Right cardiac atrium (tissue), 5 donors: Measurements from ENCODE around the gene LHPP. TPM values are rescaled to one million over a fixed set of nuclear protein-coding genes. Genes with fewer than 3 reads are reported as not detected.

Experiments
- ATAC-seq, 2 donors: fragments of 200-7000 bp; cut with Tn5 transposase; one replicate each; pipeline versions ENCODE4 v1.8.0 to v1.9.1; 2020; ENCODE audit warnings: moderate library complexity in 2 of 2, mild to moderate bottlenecking in 1 of 2
- DNase-seq, 3 donors: peaks; one replicate each; pipeline ENCODE4 v3.0.0-alpha.2; 2020
- H3K27ac ChIP-seq: one replicate; pipeline ENCODE4 v1.5.1; 2013; ENCODE audit warnings: mild to moderate bottlenecking, low read length, control low read depth, moderate library complexity
- H3K27me3 ChIP-seq: one replicate; pipeline ENCODE4 v1.6.1; 2013; ENCODE audit not compliant: control insufficient read depth, insufficient read depth
- H3K4me1 ChIP-seq: one replicate; pipeline ENCODE4 v1.6.1; 2013; ENCODE audit warnings: low read length; ENCODE audit not compliant: control insufficient read depth, insufficient read depth
- H3K4me3 ChIP-seq: one replicate; pipeline ENCODE4 v1.5.1; 2013; ENCODE audit warnings: low read length, control low read depth
- H3K9me3 ChIP-seq: one replicate; pipeline ENCODE4 v1.6.1; 2013; ENCODE audit warnings: low read length; ENCODE audit not compliant: control insufficient read depth
- WGBS: extraction: QIAGEN DNeasy Blood & Tissue Kit; methylation state at CpG from one replicate; pipeline ENCODE4 v1.1.7; 2013; 5-methylcytosine and 5-hydroxymethylcytosine counted together
- intact Hi-C, 4 donors: fragments of 100-400 bp; cut with DNase I; formaldehyde crosslinking; loops; one replicate each; pipeline versions ENCODE4 v1.11.0 to v1.14.0; 2022 to 2023
- polyA plus RNA-seq: library from polyadenylated mRNA; stranded (reverse); fragments of 200-250 nt; gene quantifications from one replicate; pipeline ENCODE4 v1.2.3, GENCODE V29; 2013
- total RNA-seq, 4 donors: library from RNA; stranded (reverse); fragmentation: NEBNext Ultra II Directional; extraction: Animal tissue kit (Norgen Biotek cat#: 25700); gene quantifications; one replicate each; pipeline ENCODE4 v1.2.1, GENCODE V29; 2021
- donor health status: healthy with polysubstance abuse.
- donor health status: DM: no; HTN: yes; CAD: no.
- donor health status: DM: no; HTN: no; CAD: no.
- donor health status: DM: no; HTN: yes; CAD: no; lungs with severe emphysema.
- donor health status: DM: yes; HTN: yes; CAD: no.

The LHPP gene
- total and polyA plus RNA-seq, 5 donors: 17.8 to 24.9 (median 18.6) TPM

GRCh38 chr10:124559372-124560132 is 97.9 kb downstream of the LHPP start:
- 93% methylated on average over 11 of the region's 11 CpGs for WGBS
- Histone ChIP-seq H3K27ac (peak overlapping the region; percentile 85), H3K27me3 (no peaks in the 10 kb centered on the region), H3K4me3 (no peak overlapping the region), H3K9me3 (no peaks in the 10 kb centered on the region), H3K4me1 (peaks cover 22% of the 10 kb centered on the region)
- ATAC-seq (no peak), DNase-seq (peak in 1 of 3 donors; percentile 46)
- intact Hi-C loops: no loop called here

DNA sequence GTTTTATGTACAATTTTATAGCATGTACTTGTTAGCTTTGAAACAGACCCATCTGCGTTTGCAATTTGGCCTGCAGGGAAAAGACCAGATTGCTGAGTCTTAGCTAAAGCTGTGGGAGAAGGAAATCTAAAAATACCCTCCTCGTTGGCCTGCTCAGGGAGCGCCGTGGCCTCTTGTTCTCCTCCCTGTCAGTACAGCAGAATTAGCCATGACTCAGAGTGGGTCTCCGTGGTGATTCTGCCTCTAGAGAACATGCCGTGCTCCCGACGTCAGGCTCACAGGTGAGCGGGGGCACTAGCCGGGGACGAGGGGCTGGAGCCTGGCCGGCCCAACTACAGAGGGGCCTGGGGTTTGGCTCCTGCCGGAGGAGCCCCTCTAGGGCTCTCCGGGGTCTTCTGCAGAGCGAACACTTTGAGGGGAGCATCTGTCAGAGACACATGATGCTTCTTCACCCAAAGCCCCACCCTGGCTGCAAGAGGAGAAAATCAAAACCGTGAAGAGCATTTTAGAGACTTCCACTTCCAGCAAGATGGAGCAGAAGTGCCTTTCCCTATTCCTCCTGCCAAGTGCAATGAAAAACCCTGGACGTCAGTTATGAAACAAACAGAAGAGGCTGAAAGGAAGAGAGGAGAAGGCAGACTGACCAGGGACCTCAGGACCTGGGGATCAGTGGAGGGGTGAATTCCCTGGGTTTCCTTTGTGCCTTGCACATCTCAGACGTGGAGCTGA is 98.9 kb downstream of the LHPP start:
- ATAC-seq: peak; percentile 90
- Histone ChIP-seq H3K4me3 (no peak overlapping the region), H3K4me1 (peaks cover 26% of the 10 kb centered on the region), H3K9me3 (no peaks in the 10 kb centered on the region), H3K27ac (peak overlapping the region; percentile 97), H3K27me3 (no peaks in the 10 kb centered on the region)
- WGBS: 28% methylated on average over 18 of the region's 18 CpGs
- intact Hi-C loops: no loop called here
- peak; percentile 66 to 79 (median 74) for DNase-seq

DNA sequence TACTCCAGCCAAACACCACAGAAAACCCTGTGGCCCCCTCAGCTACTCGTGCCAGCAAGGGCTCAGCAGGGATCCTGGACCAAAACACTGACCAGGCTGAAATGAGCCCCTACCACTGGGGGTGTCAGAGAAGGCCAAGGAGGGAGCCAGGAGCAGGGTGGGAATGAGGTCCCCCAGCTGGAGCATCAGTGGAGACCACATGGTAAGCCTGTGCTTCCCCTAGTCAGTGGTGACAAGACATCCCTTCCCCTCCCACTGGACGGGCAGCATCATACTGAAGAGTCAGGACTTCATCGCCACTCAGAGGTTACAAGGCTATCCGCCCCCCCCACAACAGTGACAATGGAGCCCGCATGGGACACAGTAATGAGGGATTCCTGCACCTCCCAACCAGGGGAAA is 99.6 kb downstream of the LHPP start:
- H3K27ac ChIP-seq: peak overlapping the region; percentile 97
- peaks cover 29% of the 10 kb centered on the region for H3K4me1 ChIP-seq
- DNase-seq (peak in 1 of 3 donors; percentile 38), ATAC-seq (no peak)
- intact Hi-C loops: no loop called here
- WGBS: 86% methylated on average over 5 of the region's 5 CpGs
- no peaks in the 10 kb centered on the region for H3K9me3 ChIP-seq
- H3K4me3 ChIP-seq: no peak overlapping the region
- H3K27me3 ChIP-seq: no peaks in the 10 kb centered on the region

DNA sequence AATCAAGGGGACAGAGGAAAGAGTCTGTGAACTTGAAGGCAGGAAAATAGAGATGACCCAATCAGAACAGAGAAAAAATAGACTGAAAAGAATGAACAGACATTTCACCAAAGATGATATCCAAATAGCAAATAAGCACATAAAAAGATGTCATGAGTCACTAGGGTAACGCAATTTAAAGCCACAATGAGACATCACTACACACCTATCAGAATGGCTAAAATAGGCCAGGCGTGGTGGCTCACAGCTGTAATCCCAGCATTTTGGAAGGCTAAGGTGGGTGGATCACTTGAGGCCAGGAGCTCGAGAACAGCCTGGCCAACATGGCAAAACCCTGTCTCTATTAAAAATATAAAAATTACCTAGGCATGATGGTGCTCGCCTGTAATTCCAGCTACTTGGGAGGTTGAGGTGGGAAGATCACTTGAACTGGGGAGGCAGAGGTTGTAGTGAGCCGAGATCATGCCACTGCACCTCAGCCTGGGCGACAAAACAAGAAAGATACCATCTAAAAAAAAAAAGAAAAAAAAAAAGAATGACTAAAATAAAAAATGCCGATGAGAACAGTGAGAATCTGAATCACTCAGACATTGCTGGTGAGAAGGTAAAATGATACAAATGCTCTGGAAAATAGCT is 100.9 kb downstream of the LHPP start:
- no peak for DNase-seq
- H3K27ac ChIP-seq: no peak overlapping the region
- ATAC-seq: no peak
- no peaks in the 10 kb centered on the region for H3K27me3 ChIP-seq
- H3K9me3 ChIP-seq: no peaks in the 10 kb centered on the region
- intact Hi-C loops: no loop called here
- peaks cover 29% of the 10 kb centered on the region for H3K4me1 ChIP-seq
- H3K4me3 ChIP-seq: no peak overlapping the region
- 96% methylated on average over 7 of the region's 7 CpGs for WGBS

DNA sequence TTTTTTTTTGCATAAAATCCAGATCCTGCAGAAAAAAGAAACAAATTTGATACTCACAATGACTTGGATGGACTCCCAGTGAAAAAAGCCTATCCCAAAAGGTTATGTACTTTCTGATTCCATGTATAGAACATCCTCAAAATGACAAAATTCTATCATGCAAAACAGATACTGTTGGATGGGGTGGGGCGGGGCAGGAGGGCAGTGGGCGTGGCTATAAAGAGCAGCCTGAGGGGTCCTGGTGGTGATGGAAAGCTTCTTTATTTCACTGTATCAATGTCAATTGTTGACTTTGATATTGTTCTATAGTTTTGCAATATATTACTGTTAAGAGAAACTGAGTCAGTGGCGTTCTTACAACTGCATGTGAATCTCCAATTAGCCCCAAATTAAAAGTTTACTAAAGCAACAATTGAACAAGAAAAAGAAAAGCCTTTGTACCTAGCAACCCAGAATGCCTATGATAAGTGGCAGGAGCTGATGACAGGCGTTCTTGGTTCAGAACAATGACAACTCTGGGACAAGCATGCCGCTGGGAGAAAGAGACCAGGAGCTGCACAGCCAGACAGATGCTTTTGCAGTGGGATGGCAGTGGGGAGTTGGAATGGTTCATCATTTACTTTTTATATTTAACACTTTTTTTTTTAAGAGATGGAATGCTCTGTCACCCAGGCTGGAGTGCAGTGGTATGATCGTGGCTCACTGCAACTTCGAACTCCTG is 101.9 kb downstream of the LHPP start:
- ATAC-seq (no peak), DNase-seq (no peak)
- Histone ChIP-seq H3K27me3 (no peaks in the 10 kb centered on the region), H3K4me1 (peaks cover 28% of the 10 kb centered on the region), H3K4me3 (no peak overlapping the region), H3K9me3 (no peaks in the 10 kb centered on the region), H3K27ac (no peak overlapping the region)
- 85% methylated on average over 7 of the region's 7 CpGs for WGBS
- intact Hi-C loops: no loop called here

DNA sequence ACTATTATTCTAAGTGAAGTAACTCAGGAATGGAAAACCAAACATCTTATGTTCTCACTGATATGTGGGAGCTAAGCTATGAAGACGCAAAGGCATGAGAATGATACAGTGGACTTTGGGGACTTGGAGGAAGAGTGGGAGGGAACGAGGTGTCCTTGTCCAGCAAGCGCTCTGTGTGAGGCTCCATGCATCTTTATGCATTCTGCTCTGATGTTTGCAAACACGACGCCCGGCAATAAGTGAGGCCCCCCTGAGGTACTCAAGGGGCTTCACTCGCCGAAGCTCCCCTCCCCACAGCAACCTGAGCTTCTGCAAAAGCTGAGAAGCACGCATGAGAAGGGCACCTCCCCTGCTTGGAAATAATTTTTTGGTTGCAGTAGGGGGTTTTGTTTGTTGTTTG is 103.3 kb downstream of the LHPP start:
- WGBS: 70% methylated on average over 9 of the region's 9 CpGs
- ATAC-seq (no peak), DNase-seq (no peak)
- H3K4me1 ChIP-seq: peaks cover 17% of the 10 kb centered on the region
- no peaks in the 10 kb centered on the region for H3K9me3 ChIP-seq
- H3K27ac ChIP-seq: no peak overlapping the region
- intact Hi-C loops: no loop called here
- no peaks in the 10 kb centered on the region for H3K27me3 ChIP-seq
- H3K4me3 ChIP-seq: no peak overlapping the region

DNA sequence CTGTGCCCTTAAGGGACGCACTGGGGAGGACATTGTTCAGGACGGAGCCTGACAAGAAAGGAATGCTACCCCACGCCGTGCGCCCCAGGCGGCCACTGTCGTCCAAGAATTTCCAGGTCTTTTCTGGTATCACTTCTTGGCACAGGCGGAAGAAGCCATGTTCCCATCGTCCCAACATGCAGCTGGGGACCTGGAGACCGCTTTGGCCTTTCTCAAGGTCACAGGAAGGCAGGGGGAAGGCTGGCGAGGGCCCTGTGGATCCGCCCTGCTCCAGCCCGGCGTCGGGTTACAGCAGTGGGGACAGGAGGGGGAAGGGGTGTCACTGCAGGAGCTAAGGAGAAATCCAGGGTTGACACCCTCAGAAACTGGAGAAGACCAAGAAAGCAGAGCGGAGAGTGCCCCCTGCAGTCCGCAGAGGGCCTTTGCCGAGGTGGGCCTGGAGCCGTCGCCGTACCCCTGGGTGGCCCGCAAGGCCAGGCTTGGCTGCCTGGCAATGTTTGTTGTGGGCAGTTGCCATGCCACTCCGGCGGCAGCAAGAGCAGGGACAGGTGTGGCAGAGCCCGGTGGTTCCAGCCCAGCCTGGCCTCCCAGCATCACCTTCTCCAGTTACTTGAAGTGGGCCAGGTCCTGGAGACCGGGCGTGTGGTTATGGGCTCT is 104.1 kb downstream of the LHPP start:
- H3K27me3 ChIP-seq: no peaks in the 10 kb centered on the region
- H3K27ac ChIP-seq: no peak overlapping the region
- peak; percentile 56 to 61 for ATAC-seq
- H3K9me3 ChIP-seq: no peaks in the 10 kb centered on the region
- H3K4me3 ChIP-seq: no peak overlapping the region
- peak in 2 of 3 donors; percentile 72 to 74 for DNase-seq
- H3K4me1 ChIP-seq: peaks cover 14% of the 10 kb centered on the region
- intact Hi-C loops: no loop called here
- 51% methylated on average over 27 of the region's 27 CpGs for WGBS

DNA sequence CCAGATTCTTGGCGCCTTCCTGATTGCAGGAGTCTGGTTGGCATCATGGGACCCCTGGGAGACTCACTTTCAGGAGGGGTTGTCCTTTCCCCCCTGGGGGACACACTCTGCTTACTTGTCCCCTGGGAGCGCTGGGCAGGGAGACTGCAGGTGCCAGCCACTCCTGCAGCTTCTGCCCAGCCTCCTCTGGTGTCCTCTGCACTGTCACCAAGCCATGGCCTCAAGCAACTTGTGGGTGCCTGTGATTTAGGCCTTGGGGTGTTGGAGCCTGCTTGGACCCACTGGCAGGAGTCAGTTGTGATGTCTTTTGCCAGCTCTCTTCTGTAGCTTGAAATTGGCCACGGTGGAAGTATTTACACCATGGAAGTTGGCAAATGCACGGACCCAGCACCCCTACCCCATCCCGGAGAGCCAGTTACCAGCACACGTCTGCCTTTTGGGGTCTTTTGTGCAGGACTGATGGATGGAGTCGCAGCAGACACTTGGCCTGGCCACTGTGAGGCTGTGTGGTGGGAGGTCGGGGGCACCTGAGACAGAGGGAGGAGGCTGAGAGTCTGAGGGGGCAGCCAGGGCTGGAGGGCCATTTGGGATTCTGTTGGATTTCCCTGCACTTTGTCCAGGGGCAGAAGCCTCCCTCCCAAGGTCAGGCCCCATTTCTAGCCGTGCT is 104.7 kb downstream of the LHPP start:
- intact Hi-C loops: no loop called here
- Histone ChIP-seq H3K27ac (no peak overlapping the region), H3K4me1 (peaks cover 8% of the 10 kb centered on the region), H3K4me3 (no peak overlapping the region), H3K9me3 (no peaks in the 10 kb centered on the region), H3K27me3 (no peaks in the 10 kb centered on the region)
- ATAC-seq: peak; percentile 4 to 12
- DNase-seq: peak in 1 of 3 donors; percentile 24
- 93% methylated on average over 9 of the region's 9 CpGs for WGBS

DNA sequence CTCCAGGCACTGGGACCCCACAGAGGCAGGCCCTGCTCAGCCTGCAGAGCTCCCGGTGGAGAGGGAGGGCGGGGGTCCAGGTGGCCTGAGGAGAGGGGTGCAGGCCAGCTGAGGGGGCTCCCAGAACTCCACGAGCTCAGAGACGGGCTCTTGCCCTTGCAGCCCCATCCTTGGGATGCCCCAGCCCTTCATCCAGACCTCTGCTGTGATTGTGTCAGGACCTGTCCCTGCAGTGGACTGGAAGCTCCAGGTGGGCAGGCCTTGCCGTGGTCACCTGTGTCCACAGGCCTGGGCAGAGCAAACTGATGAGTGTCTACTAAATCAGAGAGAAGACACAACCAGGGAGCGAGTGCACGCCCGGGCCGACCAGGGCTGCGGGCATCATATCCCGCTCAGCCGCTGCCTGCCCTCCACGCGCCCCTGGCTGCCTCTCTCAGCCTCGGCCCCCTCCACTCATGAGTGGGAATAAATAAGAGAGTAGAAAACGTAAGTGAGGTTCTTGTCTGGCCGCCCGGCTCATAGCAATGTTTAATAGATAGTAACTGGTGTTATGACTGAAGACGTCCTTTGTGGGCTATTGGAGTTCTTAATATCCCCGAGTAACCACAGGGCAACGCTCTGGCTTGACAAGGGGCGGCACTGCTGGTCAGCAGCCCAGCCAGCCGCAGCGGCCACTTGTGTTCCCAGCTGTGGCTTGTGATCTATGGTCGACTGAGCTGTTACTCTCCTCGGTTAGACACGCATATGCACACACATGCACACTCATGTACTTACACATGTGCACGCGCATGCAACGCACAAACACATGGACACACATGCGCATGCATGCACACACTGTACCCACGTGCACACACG is 105.6 kb downstream of the LHPP start:
- WGBS: 92% methylated on average over 33 of the region's 33 CpGs
- ATAC-seq: no peak
- H3K4me3 ChIP-seq: no peak overlapping the region
- DNase-seq: peak in 1 of 3 donors; percentile 38
- no peaks in the 10 kb centered on the region for H3K27me3 ChIP-seq
- intact Hi-C loops: no loop called here
- no peaks in the 10 kb centered on the region for H3K9me3 ChIP-seq
- H3K4me1 ChIP-seq: peaks cover 8% of the 10 kb centered on the region
- H3K27ac ChIP-seq: no peak overlapping the region
